SK-N-SH (cell line): ENCODE data around the gene CHRND. TPM values are rescaled to one million over a fixed set of nuclear protein-coding genes. Genes with fewer than 3 reads are reported as not detected.

Experiments
- CTCF ChIA-PET: fragments of 300-600, 350-600 bp; formaldehyde crosslinking; extraction: SDS; loops from one replicate; lab custom pipeline; 2021; lab: Yijun Ruan, JAX
- POLR2A ChIA-PET: fragments of 350-600 bp; sonication (Branson Sonifier 250); formaldehyde crosslinking; extraction: SDS; loops from one replicate; lab custom pipeline; 2020; ENCODE audit warnings: antibody characterized with exemption, inconsistent platforms; lab: Yijun Ruan, JAX
- DNase-seq: peaks from one replicate; pipeline ENCODE4 v3.0.0; 2012
- H2AFZ ChIP-seq: fragments of 200-600 bp; sonication (generic); 2 replicates; pipeline ENCODE4 v1.8.1; 2016; ENCODE audit warnings: antibody characterized with exemption, mild to moderate bottlenecking, low read depth
- H3F3A ChIP-seq: fragments of 200-600 bp; sonication (generic); replicated peaks from 2 replicates; pipeline ENCODE3; 2016; ENCODE audit warnings: antibody characterized with exemption, mild to moderate bottlenecking; ENCODE audit not compliant: insufficient read depth
- H3K27ac ChIP-seq, 2 experiments: fragments of 200-500 bp in 1 of 2; fragments of 200-600 bp in 1 of 2; sonication (Bioruptor generic) in 1 of 2; sonication (generic), shearing (Covaris generic) in 1 of 2; 2 replicates each; pipeline versions ENCODE4 v1.5.1 to v1.6.1; 2014 to 2016; ENCODE audit warnings: low read depth in 2 of 2, inconsistent platforms in 1 of 2, low read length in 1 of 2, mild to moderate bottlenecking in 1 of 2, mixed read lengths in 1 of 2
- H3K27me3 ChIP-seq: fragments of 200-600 bp; sonication (generic), shearing (Covaris generic); 2 replicates; pipeline ENCODE4 v1.6.1; 2016; ENCODE audit warnings: mixed run types; ENCODE audit not compliant: insufficient read depth
- H3K36me3 ChIP-seq, 2 experiments: fragments of 200-500 bp in 1 of 2; fragments of 200-600 bp in 1 of 2; sonication (Bioruptor generic) in 1 of 2; sonication (generic) in 1 of 2; replicated peaks in 1 of 2; 2 replicates each; pipeline versions ENCODE3 to v1.5.1; 2014 to 2016; ENCODE audit warnings: low read length in 1 of 2, mild to moderate bottlenecking in 1 of 2; ENCODE audit not compliant: insufficient read depth in 2 of 2, control insufficient read depth in 1 of 2
- H3K4me1 ChIP-seq, 2 experiments: fragments of 200-500 bp in 1 of 2; fragments of 200-600 bp in 1 of 2; sonication (Bioruptor generic) in 1 of 2; sonication (generic), shearing (Covaris generic) in 1 of 2; 2 replicates each; pipeline versions ENCODE4 v1.5.1 to v1.6.1; 2014 to 2016; ENCODE audit warnings: low read depth in 1 of 2, low read length in 1 of 2, mixed run types in 1 of 2; ENCODE audit not compliant: insufficient read depth in 2 of 2, control insufficient read depth in 1 of 2
- H3K4me2 ChIP-seq: fragments of 200-600 bp; sonication (generic), shearing (Covaris generic); 2 replicates; pipeline ENCODE4 v1.6.1; 2017; ENCODE audit warnings: mixed run types
- H3K4me3 ChIP-seq, 2 experiments: fragments of 200-500 bp in 1 of 2; fragments of 200-600 bp in 1 of 2; sonication (Bioruptor generic) in 1 of 2; sonication (generic), shearing (Covaris generic) in 1 of 2; 2 replicates each; pipeline versions ENCODE4 v1.5.1 to v1.8.1; 2014 to 2016; ENCODE audit warnings: low read depth in 2 of 2, inconsistent platforms in 1 of 2, low read length in 1 of 2, mild to moderate bottlenecking in 1 of 2, mixed read lengths in 1 of 2, moderate library complexity in 1 of 2
- H3K79me2 ChIP-seq: fragments of 200-600 bp; sonication (generic); 2 replicates; pipeline ENCODE4 v1.8.1; 2017; ENCODE audit warnings: mild to moderate bottlenecking; ENCODE audit not compliant: insufficient read depth
- H3K9ac ChIP-seq: fragments of 200-600 bp; sonication (generic); 2 replicates; pipeline ENCODE4 v1.6.1; 2017; ENCODE audit warnings: mixed run types
- H3K9me2 ChIP-seq: fragments of 200-600 bp; sonication (generic); 2 replicates; pipeline ENCODE4 v1.6.1; 2017; ENCODE audit warnings: mixed run types
- H3K9me3 ChIP-seq: fragments of 200-600 bp; sonication (generic); 2 replicates; pipeline ENCODE4 v1.6.1; 2017; ENCODE audit warnings: mixed run types, mild to moderate bottlenecking, moderate library complexity
- H4K20me1 ChIP-seq: fragments of 200-600 bp; sonication (generic); 2 replicates; pipeline ENCODE4 v1.6.1; 2017; ENCODE audit warnings: mild to moderate bottlenecking, mixed run types; ENCODE audit not compliant: insufficient read depth
- CHD2 ChIP-seq: fragments of 150-350 bp; IDR thresholded peaks from 2 replicates; pipeline ENCODE4 v1.6.1; 2018; ENCODE audit warnings: low read length; ENCODE audit not compliant: partially characterized antibody
- ELF1 ChIP-seq: IDR thresholded peaks from 2 replicates; pipeline ENCODE4 v1.4.0; 2012
- EZH2phosphoT487 ChIP-seq: fragments of 200-600 bp; sonication (generic); IDR thresholded peaks from 2 replicates; pipeline ENCODE4 v1.6.1; 2017; ENCODE audit warnings: low read depth, mixed run types, mild to moderate bottlenecking, antibody characterized with exemption, moderate library complexity, borderline replicate concordance
- FOXJ3 ChIP-seq: sonication (generic); formaldehyde crosslinking; IDR thresholded peaks from 2 replicates; pipeline ENCODE4 v1.5.1; 2020; ENCODE audit warnings: mild to moderate bottlenecking, missing genetic modification reagents
- FOXM1 ChIP-seq: IDR thresholded peaks from 2 replicates; pipeline ENCODE4 v1.4.0; 2012; ENCODE audit warnings: low read depth, mild to moderate bottlenecking
- GABPA ChIP-seq: IDR thresholded peaks from 2 replicates; pipeline ENCODE4 v1.4.0; 2012; ENCODE audit warnings: low read depth, mild to moderate bottlenecking
- GATA2 ChIP-seq: sonication (generic); formaldehyde crosslinking; IDR thresholded peaks from 2 replicates; pipeline ENCODE4 v1.5.0; 2020; ENCODE audit warnings: mild to moderate bottlenecking, missing genetic modification reagents
- JUND ChIP-seq: IDR thresholded peaks from 2 replicates; pipeline ENCODE4 v1.4.0; 2012
- MEF2A ChIP-seq: IDR thresholded peaks from 2 replicates; pipeline ENCODE4 v1.4.0; 2012; ENCODE audit warnings: low read depth, borderline replicate concordance
- POLR2AphosphoS5 ChIP-seq: IDR thresholded peaks from 2 replicates; pipeline ENCODE4 v1.6.1; 2012; ENCODE audit warnings: low read depth, low read length
- RAD21 ChIP-seq: IDR thresholded peaks from 2 replicates; pipeline ENCODE4 v1.6.1; 2012; ENCODE audit warnings: mild to moderate bottlenecking, low read length
- RCOR1 ChIP-seq: fragments of 150-350 bp; IDR thresholded peaks from 2 replicates; pipeline ENCODE4 v1.6.1; 2017; ENCODE audit warnings: antibody characterized with exemption, low read length
- RFX5 ChIP-seq: IDR thresholded peaks from 2 replicates; pipeline ENCODE4 v1.6.1; 2012; ENCODE audit warnings: mild to moderate bottlenecking, improper control_type of control experiment, low read length
- RXRA ChIP-seq: IDR thresholded peaks from 2 replicates; pipeline ENCODE4 v1.4.0; 2012; ENCODE audit warnings: low read depth, mild to moderate bottlenecking, borderline replicate concordance
- SIN3A ChIP-seq: IDR thresholded peaks from 2 replicates; pipeline ENCODE4 v1.6.1; 2012; ENCODE audit warnings: low read depth, mild to moderate bottlenecking, low read length, moderate library complexity, borderline replicate concordance
- SMC3 ChIP-seq: IDR thresholded peaks from 2 replicates; pipeline ENCODE4 v1.6.1; 2012; ENCODE audit warnings: low read depth, low read length, improper control_type of control experiment
- TAF1 ChIP-seq: IDR thresholded peaks from 2 replicates; pipeline ENCODE4 v1.6.1; 2012; ENCODE audit warnings: low read depth, mild to moderate bottlenecking, low read length, moderate library complexity, borderline replicate concordance
- TCF12 ChIP-seq: IDR thresholded peaks from 2 replicates; pipeline ENCODE4 v1.4.0; 2012
- USF2 ChIP-seq: fragments of 150-350 bp; IDR thresholded peaks from 2 replicates; pipeline ENCODE4 v1.6.1; 2017; ENCODE audit warnings: antibody characterized with exemption, low read length, low read depth, borderline replicate concordance
- YY1 ChIP-seq: IDR thresholded peaks from 2 replicates; pipeline ENCODE4 v1.4.0; 2012; ENCODE audit warnings: low read depth, mild to moderate bottlenecking
- WGBS: methylation state at CpG from one replicate; pipeline ENCODE4 v1.1.6; 2017; ENCODE audit warnings: low lambda C conversion rate; 5-methylcytosine and 5-hydroxymethylcytosine counted together
- polyA plus RNA-seq, 3 experiments: library from polyadenylated mRNA; depleted of rRNA; stranded (reverse); fragments of >200 nt; gene quantifications; 2 replicates each; pipeline ENCODE4 v1.2.3, GENCODE V29; 2012
- TF ChIP-seq, protein P1 (sequence below): fragments of 150-350 bp; IDR thresholded peaks from 2 replicates; pipeline ENCODE4 v1.6.1; 2016; ENCODE audit warnings: mild to moderate bottlenecking, low read depth, low read length
- TF ChIP-seq, protein P2 (sequence below): fragments of 200-600 bp; sonication (generic); IDR thresholded peaks from 2 replicates; pipeline ENCODE4 v1.6.1; 2017; ENCODE audit warnings: antibody characterized with exemption, mild to moderate bottlenecking, moderate library complexity

CHRND gene
- polyA plus RNA-seq, 1 of the 3 experiments (the other 2 are of a cell fraction): 0.12 TPM

DNA sequence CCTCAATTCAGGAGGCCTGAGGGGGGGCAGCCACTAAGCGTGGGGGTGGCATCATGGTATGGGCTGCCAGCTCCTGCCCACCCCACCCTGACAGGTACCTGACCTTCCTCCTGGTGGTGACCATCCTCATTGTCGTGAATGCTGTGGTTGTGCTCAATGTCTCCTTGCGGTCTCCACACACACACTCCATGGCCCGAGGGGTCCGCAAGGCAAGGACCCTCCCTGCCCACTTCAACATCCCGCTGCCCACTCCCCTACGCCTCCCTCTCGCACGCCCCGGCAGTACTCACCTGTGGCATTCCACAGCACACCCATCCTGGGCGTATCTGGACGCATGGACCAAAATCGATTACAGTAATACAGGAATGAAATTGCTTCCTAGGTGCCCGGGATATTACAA is 17.5 kb downstream of the CHRND start:
- H4K20me1 ChIP-seq: no peaks in the 10 kb centered on the region
- WGBS: 95% methylated on average over 12 of the region's 14 CpGs
- no peaks in the 10 kb centered on the region for H3K9me2 ChIP-seq
- no peak overlapping the region for H2AFZ ChIP-seq
- no peaks in the 10 kb centered on the region for H3K27me3 ChIP-seq
- H3K27ac ChIP-seq: no peak overlapping the region
- TF ChIP-seq SIN3A: no peak
- TF ChIP-seq GABPA: no peak
- no peak for TF ChIP-seq POLR2AphosphoS5
- TF ChIP-seq TAF1: no peak
- TF ChIP-seq RCOR1: no peak
- TF ChIP-seq JUND: no peak
- TF ChIP-seq YY1: no peak
- no peak for TF ChIP-seq TCF12
- no peak for TF ChIP-seq USF2
- no peak for TF ChIP-seq RAD21
- TF ChIP-seq, protein P1, sequence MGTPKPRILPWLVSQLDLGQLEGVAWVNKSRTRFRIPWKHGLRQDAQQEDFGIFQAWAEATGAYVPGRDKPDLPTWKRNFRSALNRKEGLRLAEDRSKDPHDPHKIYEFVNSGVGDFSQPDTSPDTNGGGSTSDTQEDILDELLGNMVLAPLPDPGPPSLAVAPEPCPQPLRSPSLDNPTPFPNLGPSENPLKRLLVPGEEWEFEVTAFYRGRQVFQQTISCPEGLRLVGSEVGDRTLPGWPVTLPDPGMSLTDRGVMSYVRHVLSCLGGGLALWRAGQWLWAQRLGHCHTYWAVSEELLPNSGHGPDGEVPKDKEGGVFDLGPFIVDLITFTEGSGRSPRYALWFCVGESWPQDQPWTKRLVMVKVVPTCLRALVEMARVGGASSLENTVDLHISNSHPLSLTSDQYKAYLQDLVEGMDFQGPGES: no peak
- no peak for TF ChIP-seq GATA2 (CRISPR knock-in tag)
- no peak for TF ChIP-seq FOXM1
- H3K4me1 ChIP-seq: no peaks in the 10 kb centered on the region; a peak in 1 of 4 replicates
- H3K4me3 ChIP-seq: no peak overlapping the region
- no peaks in the 10 kb centered on the region for H3F3A ChIP-seq
- H3K4me2 ChIP-seq: no peak overlapping the region
- H3K9ac ChIP-seq: no peak overlapping the region
- peak; percentile 14 for DNase-seq
- CTCF ChIA-PET: interaction anchor here (1.0 to 1.6 kb wide), 3 partner anchors 12 to 21 kb away, joined by 4 to 5 read pairs (median 4); no protein-coding TSS in a partner anchor
- H3K36me3 ChIP-seq: peaks cover 2 to 5% of the 10 kb centered on the region in 2 experiments
- POLR2A ChIA-PET: no interaction called here
- H3K79me2 ChIP-seq: peaks cover 23% of the 10 kb centered on the region
- H3K9me3 ChIP-seq: no peaks in the 10 kb centered on the region

- H3K4me3 ChIP-seq: no peak overlapping the region
- no peaks in the 10 kb centered on the region for H3K27me3 ChIP-seq
- 88% methylated on average over 15 of the region's 19 CpGs for WGBS
- H3K36me3 ChIP-seq: peaks cover 2 to 5% of the 10 kb centered on the region in 2 experiments
- H3K27ac ChIP-seq: no peak overlapping the region
- H3K79me2 ChIP-seq: peaks cover 29% of the 10 kb centered on the region
- H3F3A ChIP-seq: no peaks in the 10 kb centered on the region
- H3K9ac ChIP-seq: no peak overlapping the region
- DNase-seq: peak; percentile 19
- no peak overlapping the region for H2AFZ ChIP-seq
- no peaks in the 10 kb centered on the region for H3K9me3 ChIP-seq
- TF ChIP-seq, protein P1: no peak
- TF ChIP-seq EZH2phosphoT487 (no peak), JUND (no peak), RXRA (no peak), ELF1 (no peak), RFX5 (no peak), SMC3 (no peak), FOXJ3 (CRISPR knock-in tag) (no peak), MEF2A (no peak), CHD2 (no peak), YY1 (no peak)
- TF ChIP-seq, protein P2, sequence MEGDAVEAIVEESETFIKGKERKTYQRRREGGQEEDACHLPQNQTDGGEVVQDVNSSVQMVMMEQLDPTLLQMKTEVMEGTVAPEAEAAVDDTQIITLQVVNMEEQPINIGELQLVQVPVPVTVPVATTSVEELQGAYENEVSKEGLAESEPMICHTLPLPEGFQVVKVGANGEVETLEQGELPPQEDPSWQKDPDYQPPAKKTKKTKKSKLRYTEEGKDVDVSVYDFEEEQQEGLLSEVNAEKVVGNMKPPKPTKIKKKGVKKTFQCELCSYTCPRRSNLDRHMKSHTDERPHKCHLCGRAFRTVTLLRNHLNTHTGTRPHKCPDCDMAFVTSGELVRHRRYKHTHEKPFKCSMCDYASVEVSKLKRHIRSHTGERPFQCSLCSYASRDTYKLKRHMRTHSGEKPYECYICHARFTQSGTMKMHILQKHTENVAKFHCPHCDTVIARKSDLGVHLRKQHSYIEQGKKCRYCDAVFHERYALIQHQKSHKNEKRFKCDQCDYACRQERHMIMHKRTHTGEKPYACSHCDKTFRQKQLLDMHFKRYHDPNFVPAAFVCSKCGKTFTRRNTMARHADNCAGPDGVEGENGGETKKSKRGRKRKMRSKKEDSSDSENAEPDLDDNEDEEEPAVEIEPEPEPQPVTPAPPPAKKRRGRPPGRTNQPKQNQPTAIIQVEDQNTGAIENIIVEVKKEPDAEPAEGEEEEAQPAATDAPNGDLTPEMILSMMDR: no peak
- no peak overlapping the region for H3K4me2 ChIP-seq
- POLR2A ChIA-PET: no interaction called here
- H3K9me2 ChIP-seq: no peaks in the 10 kb centered on the region
- CTCF ChIA-PET: interaction anchor here (1.6 kb wide), 1 partner anchor 22 kb away, joined by 5 read pairs; no protein-coding TSS in a partner anchor
- no peaks in the 10 kb centered on the region; a peak in 1 of 4 replicates for H3K4me1 ChIP-seq
- no peaks in the 10 kb centered on the region for H4K20me1 ChIP-seq
Observed at GRCh38 chr2:232543928-232544631, 18.1 kb downstream of the CHRND start.
